OCI-LY1 (cell line): ENCODE measurements around the gene CHST8.

Experiments used
- EZH2 ChIP-seq: fragments of 200-600 bp; sonication (generic), shearing (Covaris generic); IDR thresholded peaks from 2 replicates; pipeline ENCODE4 v1.8.0; 2017; ENCODE audit warnings: borderline replicate concordance, mixed run types, mild to moderate bottlenecking, antibody characterized with exemption, low read length, moderate library complexity, mixed read lengths
- TF ChIP-seq, protein P1 (sequence below): fragments of 200-600 bp; sonication (generic), shearing (Covaris generic); IDR thresholded peaks from 2 replicates; pipeline ENCODE4 v1.5.1; 2017; ENCODE audit warnings: mild to moderate bottlenecking, antibody characterized with exemption, low read length, moderate library complexity, mixed read lengths

DNA sequence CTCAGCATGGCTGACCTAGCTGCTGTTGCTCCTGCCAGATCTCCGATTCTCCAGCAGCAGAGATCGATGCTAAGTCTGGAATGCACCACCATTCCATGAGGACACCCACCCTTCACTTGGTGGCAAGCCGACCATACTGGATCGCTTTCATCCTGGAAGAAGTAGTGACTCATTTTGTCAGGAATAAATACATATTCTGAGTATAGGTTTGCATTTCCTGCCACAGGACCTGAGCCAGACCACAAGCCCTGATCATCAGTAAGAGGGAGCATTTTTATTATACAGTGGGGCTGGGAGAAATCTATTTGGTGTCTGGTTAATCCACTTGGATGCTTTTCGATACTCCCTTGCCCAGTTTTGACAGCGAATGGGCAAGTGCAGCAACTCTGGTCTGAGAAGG, 164.0 kb downstream of the CHST8 start:
- TF ChIP-seq, protein P1, sequence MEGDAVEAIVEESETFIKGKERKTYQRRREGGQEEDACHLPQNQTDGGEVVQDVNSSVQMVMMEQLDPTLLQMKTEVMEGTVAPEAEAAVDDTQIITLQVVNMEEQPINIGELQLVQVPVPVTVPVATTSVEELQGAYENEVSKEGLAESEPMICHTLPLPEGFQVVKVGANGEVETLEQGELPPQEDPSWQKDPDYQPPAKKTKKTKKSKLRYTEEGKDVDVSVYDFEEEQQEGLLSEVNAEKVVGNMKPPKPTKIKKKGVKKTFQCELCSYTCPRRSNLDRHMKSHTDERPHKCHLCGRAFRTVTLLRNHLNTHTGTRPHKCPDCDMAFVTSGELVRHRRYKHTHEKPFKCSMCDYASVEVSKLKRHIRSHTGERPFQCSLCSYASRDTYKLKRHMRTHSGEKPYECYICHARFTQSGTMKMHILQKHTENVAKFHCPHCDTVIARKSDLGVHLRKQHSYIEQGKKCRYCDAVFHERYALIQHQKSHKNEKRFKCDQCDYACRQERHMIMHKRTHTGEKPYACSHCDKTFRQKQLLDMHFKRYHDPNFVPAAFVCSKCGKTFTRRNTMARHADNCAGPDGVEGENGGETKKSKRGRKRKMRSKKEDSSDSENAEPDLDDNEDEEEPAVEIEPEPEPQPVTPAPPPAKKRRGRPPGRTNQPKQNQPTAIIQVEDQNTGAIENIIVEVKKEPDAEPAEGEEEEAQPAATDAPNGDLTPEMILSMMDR, result no peak
- TF ChIP-seq EZH2, result no peak
